GM15510 (cell line): ENCODE measurements around the gene TPCN2.

Source experiments
- POLR2A ChIP-seq: IDR thresholded peaks from 3 replicates; pipeline ENCODE4 v1.6.1; 2011; ENCODE audit warnings: borderline replicate concordance; ENCODE audit not compliant: insufficient read length; ENCODE audit errors: extremely low read depth

The TPCN2 gene

GRCh38 chr11:69154211-69154913 is 105.6 kb downstream of the TPCN2 start:
- no peak for TF ChIP-seq POLR2A

GRCh38 chr11:69154938-69155301 is 106.2 kb downstream of the TPCN2 start:
- no peak for TF ChIP-seq POLR2A

GRCh38 chr11:69155302-69156234 is 106.8 kb downstream of the TPCN2 start, which contains the start of gene SMIM38:
Gene SMIM38 (plus strand): TSS chr11:69155935. CDS start chr11:69157847, 1,912 bp downstream.
- no peak for TF ChIP-seq POLR2A

GRCh38 chr11:69156235-69156639 is 107.5 kb downstream of the TPCN2 start:
- TF ChIP-seq POLR2A = no peak

GRCh38 chr11:69156673-69157155 is 108.0 kb downstream of the TPCN2 start:
- TF ChIP-seq POLR2A = no peak

- TF ChIP-seq POLR2A = peak; percentile 14
These were observed 108.6 kb downstream of the TPCN2 start for GRCh38 chr11:69157156-69157821.

GRCh38 chr11:69157822-69158231 is 109.1 kb downstream of the TPCN2 start:
- no peak for TF ChIP-seq POLR2A

- no peak for TF ChIP-seq POLR2A
These were observed 109.8 kb downstream of the TPCN2 start for GRCh38 chr11:69158301-69159149.

- no peak for TF ChIP-seq POLR2A
These were observed 110.6 kb downstream of the TPCN2 start for GRCh38 chr11:69159150-69159852.

- no peak for TF ChIP-seq POLR2A
These were observed 111.8 kb downstream of the TPCN2 start for GRCh38 chr11:69160296-69161116.

- TF ChIP-seq POLR2A = no peak
These were observed 112.3 kb downstream of the TPCN2 start for GRCh38 chr11:69161117-69161407.

GRCh38 chr11:69162505-69162904 is 113.8 kb downstream of the TPCN2 start:
- TF ChIP-seq POLR2A = no peak

GRCh38 chr11:69163842-69164241 is 115.1 kb downstream of the TPCN2 start:
- TF ChIP-seq POLR2A = no peak
